M059J (cell line): ENCODE measurements around the gene NUDT16. TPM values are rescaled to one million over a fixed set of nuclear protein-coding genes. Genes with fewer than 3 reads are reported as not detected.

Experiments used
- DNase-seq: peaks from one replicate; pipeline ENCODE4 v3.0.0-alpha.2; 2012; ENCODE audit warnings: low read depth
- total RNA-seq: library from RNA; depleted of rRNA; stranded (reverse); fragments of >200 nt; shearing (Covaris generic); gene quantifications from 2 replicates; pipeline ENCODE4 v1.2.3, GENCODE V29; 2014

Gene NUDT16
- total RNA-seq, 1 experiment from 2014 or later, result 12.3 TPM

GRCh38 chr3:131386429-131387165 lies 5.0 kb downstream of the NUDT16 start:
- no peak for DNase-seq

DNA sequence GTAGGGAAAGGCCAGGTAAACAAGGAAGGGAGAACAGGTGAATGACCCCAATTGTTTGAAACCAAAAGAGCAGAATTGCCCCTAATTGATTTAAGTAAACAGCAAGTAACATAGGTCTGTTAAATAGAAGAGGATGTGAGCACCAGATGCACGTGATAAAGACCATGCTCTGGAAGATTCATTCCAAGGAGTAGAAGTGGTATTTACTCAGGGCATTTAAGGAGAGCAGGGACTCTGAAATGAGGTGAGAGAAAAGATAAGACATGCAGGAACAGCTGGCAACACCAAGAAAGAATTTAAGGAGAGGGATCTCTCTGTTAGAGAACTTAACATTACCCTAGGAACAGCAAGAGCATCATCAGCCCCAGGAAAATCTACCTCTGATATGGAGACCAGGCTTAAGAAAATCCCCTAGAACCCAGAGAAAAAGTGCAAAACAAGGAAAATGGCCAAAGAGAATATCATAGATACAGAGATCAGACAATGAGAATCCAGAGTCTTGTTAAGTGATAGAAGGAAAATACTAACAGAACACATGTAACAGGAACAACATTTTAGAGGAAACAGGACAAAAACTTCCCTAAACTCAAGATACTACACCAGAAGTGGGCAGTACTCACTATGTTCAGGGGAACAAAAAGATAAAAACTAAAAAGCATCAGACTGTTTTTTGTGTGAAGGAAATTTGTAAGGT lies 6.4 kb downstream of the NUDT16 start:
- DNase-seq, result no peak

DNA sequence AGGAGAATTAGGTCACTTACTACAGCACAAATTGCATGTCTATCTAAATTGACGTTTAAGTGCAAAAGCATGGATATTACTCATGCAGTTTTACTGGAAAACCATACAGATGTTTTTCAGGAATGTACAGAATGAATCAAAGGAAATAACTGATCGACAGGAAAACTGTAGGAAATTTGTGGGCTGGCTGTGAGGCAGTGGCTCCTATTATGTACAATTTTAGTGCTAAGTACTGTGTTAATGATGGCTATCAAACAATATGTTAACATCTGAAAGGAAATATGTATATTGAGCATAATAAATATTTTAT lies 6.9 kb downstream of the NUDT16 start:
- no peak for DNase-seq

DNA sequence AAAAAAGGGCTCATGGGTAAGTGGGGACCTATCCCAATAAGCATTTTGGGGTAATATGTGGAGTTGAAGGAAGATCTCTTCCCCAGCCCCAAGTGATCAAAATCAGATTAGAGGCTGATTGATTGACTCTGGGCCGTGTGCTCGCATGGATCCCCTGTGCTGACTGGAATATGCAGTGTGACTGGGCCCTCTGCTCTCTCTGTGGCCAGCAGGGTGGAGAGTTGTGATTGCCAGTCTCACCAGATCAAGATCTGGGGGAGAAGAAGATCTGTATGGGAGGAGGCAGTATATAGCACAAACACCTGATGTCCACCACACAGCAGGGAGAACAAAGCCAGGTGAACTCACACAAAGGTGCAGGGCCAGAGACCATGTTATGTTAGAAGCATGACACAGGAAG lies 8.8 kb downstream of the NUDT16 start:
- no peak for DNase-seq

DNA sequence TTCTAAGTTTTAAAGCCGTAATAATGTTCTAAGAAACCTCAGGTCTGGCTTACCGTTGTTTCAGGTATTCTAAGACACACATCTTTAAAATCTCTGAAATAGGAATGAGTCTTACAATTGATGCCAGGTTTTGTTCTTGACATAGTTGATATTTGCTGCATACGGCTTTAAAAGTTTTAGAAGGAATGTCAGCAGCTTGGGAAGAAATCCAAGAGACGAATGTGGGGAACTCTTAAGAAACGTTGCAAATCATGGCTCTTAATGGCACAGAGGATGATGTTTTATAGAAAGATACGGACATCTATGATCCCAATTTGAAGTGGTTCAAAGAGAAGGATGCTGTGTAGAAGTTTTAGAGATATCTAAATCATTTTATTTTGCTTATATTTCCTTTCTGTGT lies 11.5 kb downstream of the NUDT16 start:
- DNase-seq, result no peak

DNA sequence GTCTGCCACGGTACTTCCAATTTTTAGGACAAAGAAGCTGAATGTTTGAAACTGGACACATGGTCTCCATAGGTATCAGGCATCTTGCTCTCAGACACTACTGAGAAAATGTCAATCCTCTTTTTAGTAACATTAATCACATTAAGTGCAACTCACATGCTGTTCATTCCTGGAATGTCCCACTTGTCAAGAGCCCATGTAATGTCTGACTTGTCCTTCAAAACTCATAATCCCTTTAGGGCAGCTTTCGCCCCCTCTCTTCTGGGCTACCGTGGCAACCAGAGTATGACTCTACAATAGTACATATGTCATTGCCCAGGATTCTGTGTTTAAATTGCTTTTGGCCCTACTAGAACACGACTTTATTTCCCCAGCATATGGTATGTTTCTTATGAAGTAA lies 12.3 kb downstream of the NUDT16 start:
- peak; percentile 12 for DNase-seq

DNA sequence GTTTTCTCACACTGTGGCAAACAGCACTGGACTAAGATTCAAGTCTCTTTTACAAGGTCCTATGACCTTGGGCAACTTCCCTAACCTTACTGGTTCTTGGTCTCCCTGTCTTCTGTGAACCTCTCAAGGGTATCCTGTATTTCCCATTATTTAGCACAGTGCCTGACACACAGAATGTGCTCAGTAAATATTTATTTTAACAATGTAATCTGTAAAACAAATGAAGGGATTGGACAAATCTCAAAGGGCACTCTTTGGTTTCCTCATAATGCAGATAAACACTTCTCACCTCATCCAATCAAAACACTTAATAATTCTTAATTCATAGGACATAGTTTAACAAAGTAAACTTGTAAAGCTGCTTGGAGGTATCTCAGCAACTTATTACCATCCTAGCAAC lies 12.8 kb downstream of the NUDT16 start:
- no peak for DNase-seq

DNA sequence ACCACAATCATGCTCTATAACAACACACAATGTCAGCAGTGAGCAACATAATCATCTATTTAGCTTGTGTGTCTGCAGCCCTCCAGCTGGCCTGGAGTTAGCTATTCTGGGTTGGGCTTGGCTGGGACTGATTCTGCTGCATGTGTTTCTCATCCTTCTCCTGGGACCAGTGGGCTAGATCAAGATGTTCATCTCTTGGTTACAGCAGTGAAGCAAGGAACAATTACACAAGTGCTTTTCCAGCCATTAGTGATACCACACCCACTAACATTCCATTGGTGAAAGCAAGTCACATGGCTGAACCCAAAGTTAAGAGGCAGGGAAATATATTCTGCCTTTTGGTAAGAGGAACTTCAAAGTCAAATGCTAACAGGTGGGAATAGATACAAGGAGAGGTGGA lies 14.6 kb downstream of the NUDT16 start:
- no peak for DNase-seq

GRCh38 chr3:131397889-131398288 lies 16.3 kb downstream of the NUDT16 start:
- DNase-seq, result no peak

- DNase-seq, result peak; percentile 15
Observed at GRCh38 chr3:131401978-131402377, 20.4 kb downstream of the NUDT16 start.

DNA sequence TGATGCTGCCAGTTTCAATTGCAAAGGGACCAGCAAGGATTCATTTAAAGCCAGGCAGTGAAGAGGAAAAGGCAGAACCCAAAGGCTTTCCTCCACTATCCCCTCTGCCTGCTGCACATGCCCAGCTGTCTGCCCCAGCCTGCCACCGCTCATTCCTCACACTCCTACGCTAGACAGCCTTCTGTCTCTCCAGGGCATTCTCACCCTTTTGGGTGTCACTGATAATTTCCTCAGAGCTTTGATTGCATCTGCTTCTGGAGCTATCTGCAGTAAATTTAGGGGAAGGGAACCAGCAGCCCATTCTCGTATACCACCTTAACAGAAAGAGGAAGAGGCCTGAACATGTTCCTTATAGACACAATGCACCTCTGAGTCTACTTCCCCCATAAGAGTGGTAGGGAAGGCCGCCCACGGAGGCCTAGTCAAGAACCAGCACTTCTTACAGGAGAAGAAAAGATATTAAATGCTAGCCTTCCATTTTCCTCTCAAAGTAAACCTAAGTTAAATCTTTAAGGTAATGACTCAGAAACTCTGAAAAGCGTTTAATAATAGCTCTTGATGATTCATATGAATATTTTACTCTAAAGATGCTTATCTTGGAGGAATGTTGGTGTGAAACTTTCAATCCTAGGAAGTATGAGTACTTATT lies 20.9 kb downstream of the NUDT16 start:
- DNase-seq, result peak; percentile 74

- peak; percentile 13 for DNase-seq
Observed at GRCh38 chr3:131403216-131403895, 21.8 kb downstream of the NUDT16 start.

DNA sequence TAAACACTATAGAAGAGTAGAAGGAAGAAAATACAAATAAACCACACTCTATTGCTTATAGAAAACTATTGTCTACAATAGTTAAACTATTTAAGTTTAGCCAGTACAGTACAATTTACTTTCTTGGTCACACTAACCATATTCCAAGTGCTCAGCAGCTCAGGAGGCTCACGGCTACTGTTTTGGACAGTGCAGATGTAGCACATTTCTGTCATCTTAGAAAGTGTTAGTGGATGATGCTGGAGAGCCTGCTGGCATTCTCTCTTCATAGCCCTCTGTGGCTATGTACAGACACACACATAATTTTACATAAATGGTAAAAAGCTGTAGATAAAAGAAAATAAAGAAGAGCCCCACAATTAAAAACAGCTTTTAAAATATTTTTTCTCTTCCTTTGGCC lies 23.8 kb downstream of the NUDT16 start:
- no peak for DNase-seq

GRCh38 chr3:131406274-131406673 lies 24.7 kb downstream of the NUDT16 start:
- no peak for DNase-seq

DNA sequence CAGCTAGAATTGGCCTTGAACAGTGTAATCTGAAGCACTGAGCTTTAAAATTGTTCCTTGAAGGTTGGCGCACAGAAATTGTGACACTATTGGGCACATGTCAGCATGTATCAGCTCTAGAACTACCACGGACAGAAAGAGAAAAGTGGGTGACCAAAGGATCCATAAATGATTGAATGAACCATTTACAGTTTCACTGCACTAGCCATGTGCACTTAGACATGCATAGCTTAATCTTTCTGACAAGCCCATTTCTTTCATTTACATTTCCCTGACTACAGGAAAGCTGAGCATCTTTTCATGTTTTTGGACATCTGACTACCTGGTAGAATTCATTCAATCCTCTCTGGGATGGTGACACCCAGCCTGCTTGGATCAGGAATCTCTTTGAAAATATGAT lies 36.2 kb downstream of the NUDT16 start:
- DNase-seq, result no peak

DNA sequence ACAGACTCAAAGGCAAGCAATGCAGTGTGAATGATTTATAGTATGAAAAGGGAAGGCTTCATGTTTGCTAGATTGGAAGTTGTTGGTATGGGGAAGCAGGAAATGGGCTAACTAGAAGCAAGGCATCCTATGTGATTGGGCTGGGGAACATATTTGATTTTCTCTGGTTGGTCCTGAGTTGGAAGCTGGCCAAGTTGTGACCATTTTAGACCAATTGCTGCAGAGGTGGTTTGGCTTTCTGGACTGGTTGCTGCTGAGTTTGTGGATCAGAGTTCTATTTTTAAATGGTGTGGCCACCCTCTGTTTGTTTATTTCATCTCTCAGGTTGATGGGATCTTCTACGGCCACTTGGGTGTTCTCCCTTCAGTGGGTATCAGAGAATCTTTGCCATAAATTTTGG lies 39.7 kb downstream of the NUDT16 start:
- DNase-seq, result no peak

GRCh38 chr3:131421957-131422498 lies 40.5 kb downstream of the NUDT16 start:
- DNase-seq, result no peak

DNA sequence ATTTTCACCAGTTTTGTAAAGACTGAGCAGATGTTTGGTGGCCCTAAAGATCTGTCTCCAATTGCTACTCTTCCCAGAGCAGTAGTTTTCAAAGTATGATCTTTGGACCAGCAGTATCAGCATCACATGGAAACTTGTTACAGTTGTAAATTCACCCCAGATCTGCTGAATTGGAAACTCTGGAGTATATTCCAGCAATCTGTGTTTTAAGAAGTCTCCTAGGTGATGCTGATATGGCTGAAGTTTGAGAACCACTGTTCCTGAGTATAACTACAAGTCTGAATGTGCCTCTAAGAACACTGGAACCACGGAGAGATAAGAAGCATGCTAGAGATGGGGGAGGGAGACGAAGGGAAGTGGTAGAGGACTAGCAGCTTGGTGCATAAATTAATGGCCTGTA lies 45.7 kb downstream of the NUDT16 start:
- DNase-seq, result no peak

GRCh38 chr3:131431754-131432153 lies 50.2 kb downstream of the NUDT16 start:
- no peak for DNase-seq

DNA sequence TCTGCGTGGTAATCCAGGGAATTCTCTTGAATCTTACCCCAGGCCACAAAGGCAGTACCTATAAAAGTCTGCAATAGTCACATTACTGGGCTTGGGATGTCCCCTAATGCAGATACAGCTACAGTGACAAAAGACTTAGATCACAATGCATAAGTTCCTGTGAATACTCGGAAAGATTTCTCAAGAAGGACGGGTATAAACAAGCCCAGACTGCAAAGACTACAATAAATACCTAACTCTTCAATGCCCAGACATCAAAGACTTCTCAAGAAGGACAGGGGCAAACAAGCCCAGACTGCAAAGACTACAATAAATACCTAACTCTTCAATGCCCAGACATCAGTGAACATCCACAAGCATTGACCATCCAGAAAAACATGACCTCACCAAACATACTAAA lies 50.9 kb downstream of the NUDT16 start:
- DNase-seq, result no peak

GRCh38 chr3:131435000-131435399 lies 53.4 kb downstream of the NUDT16 start:
- DNase-seq, result no peak
